GM12891 (cell line): ENCODE measurements around the gene R3HDM2.

Source experiments
- PAX5 ChIP-seq: IDR thresholded peaks from 2 replicates; pipeline ENCODE4 v1.6.1; 2011; ENCODE audit warnings: low read length, moderate library complexity, mild to moderate bottlenecking; ENCODE audit not compliant: insufficient read depth, severe bottlenecking
- POLR2A ChIP-seq: IDR thresholded peaks from 2 replicates; pipeline ENCODE4 v1.6.1; 2011; ENCODE audit warnings: low read depth, low read length, control low read depth
- POLR2AphosphoS5 ChIP-seq: IDR thresholded peaks from 2 replicates; pipeline ENCODE4 v1.6.1; 2011; ENCODE audit warnings: low read depth, low read length, control low read depth
- SPI1 ChIP-seq: IDR thresholded peaks from 2 replicates; pipeline ENCODE4 v1.6.1; 2011; ENCODE audit warnings: low read depth, low read length, control low read depth
- TAF1 ChIP-seq: IDR thresholded peaks from 2 replicates; pipeline ENCODE4 v1.6.1; 2011; ENCODE audit warnings: low read depth, low read length, control low read depth

- TF ChIP-seq POLR2AphosphoS5 (no peak), POLR2A (no peak), SPI1 (no peak), TAF1 (no peak), PAX5 (no peak)
Measured at GRCh38 chr12:57469296-57470164, 38.7 kb upstream of the R3HDM2 start.
